ENCODE results near the gene IL23R. TPM values are rescaled to one million over a fixed set of nuclear protein-coding genes. Genes with fewer than 3 reads are reported as not detected.

Gene IL23R
- total and polyA plus RNA-seq, 2 donors (not counting 3 experiments of a cell fraction or from before 2014, with no cell fraction given): not detected

DNA sequence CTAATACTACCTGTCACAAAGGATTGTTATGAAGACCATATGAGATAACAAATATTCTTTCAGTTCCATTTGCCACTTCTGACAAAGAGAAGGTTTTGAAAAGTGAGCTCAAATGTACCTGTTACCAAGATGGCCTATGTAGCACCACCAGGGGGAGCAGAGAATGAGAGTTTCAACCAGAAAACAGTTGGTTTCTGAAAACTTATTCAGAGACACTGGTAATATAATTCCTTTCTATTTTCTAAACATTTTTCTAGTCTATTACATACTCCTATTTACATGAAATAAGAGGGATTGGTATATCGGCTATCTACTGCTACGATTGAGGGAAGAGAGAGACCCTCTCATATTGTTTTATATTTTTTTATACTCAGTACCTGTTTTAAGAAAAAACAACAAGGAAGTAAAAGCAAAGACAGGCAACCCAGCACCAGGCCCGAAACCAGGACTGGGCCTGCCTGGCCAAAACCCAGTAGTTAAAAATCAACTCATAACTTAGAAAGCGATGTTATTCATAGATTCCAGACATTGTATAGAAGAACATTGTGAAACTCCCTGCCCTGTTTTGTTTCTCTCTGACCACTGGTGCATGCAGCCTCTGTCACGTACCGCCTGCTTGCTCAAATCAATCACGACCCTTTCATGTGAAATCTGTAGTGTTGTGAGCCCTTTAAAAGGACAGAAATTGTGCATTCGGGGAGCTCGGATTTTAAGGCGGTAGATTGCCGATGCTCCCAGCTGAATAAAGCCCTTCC, 48.3 kb downstream of the IL23R start:
- POLR2A ChIA-PET: no interaction called here

More for the DNA sequence above, 48.3 kb downstream of the IL23R start:
- no peak overlapping the region for H3K9ac ChIP-seq (replicated peaks; ENCODE audit: extremely low read depth, insufficient read depth, low read length)
- dilution Hi-C loops (cut with MboI; ENCODE audit: extremely low pct_ligation_motif_present, low sequenced_read_pairs) (no loop called here), intact Hi-C loops (cut with micrococcal nuclease) (loop anchor here (1.0 to 5.0 kb wide), 3 partner anchors 67 to 1257 kb away; no protein-coding TSS in a partner anchor)
- BruUV-seq (replicated peaks): no TSS peak
- peaks cover 0 to 4% of the 10 kb centered on the region in 2 experiments for H3K27me3 ChIP-seq (ENCODE audit: control insufficient read depth in 2 of 2, insufficient read depth in 2 of 2, low read length in 2 of 2)
- H3K9me1 ChIP-seq (replicated peaks; ENCODE audit: control insufficient read depth, extremely low read depth, insufficient read depth, low read length): no peaks in the 10 kb centered on the region
- DNase-seq (ENCODE audit: low read depth, low spot score): peak; percentile 27
- no peak overlapping the region for H3K4me3 ChIP-seq (replicated peaks in 1 of 3; ENCODE audit: insufficient read depth in 1 of 3, low read depth in 1 of 3, low read length in 3 of 3)
- H3K9me3 ChIP-seq (replicated peaks; ENCODE audit: control insufficient read depth, insufficient read depth, low read length): no peaks in the 10 kb centered on the region
- no peaks in the 10 kb centered on the region for H4K20me1 ChIP-seq (replicated peaks; ENCODE audit: control insufficient read depth, extremely low read depth, insufficient read depth, low read length)
- no peaks in the 10 kb centered on the region for H3K36me3 ChIP-seq (ENCODE audit: control insufficient read depth in 2 of 2, extremely low read depth in 1 of 2, insufficient read depth in 2 of 2, low read length in 2 of 2)
- H3K27ac ChIP-seq (ENCODE audit: insufficient read depth, low read depth, low read length): no peak overlapping the region
- H3K79me2 ChIP-seq (ENCODE audit: control insufficient read depth, insufficient read depth, low read length): no peaks in the 10 kb centered on the region
- FAIRE-seq: peak; percentile 68
- TF ChIP-seq, protein P1, sequence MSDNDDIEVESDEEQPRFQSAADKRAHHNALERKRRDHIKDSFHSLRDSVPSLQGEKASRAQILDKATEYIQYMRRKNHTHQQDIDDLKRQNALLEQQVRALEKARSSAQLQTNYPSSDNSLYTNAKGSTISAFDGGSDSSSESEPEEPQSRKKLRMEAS (IDR thresholded peaks at IDR 0.05; ENCODE audit: insufficient read depth, insufficient read length): no peak
- no peak for TF ChIP-seq GATA2 (IDR thresholded peaks at IDR 0.05; ENCODE audit: insufficient read depth, insufficient read length, low read depth, low read length)
- no peak for TF ChIP-seq FOS (IDR thresholded peaks at IDR 0.05; ENCODE audit: borderline replicate concordance, insufficient read depth, low read length)
- TF ChIP-seq, protein P2, sequence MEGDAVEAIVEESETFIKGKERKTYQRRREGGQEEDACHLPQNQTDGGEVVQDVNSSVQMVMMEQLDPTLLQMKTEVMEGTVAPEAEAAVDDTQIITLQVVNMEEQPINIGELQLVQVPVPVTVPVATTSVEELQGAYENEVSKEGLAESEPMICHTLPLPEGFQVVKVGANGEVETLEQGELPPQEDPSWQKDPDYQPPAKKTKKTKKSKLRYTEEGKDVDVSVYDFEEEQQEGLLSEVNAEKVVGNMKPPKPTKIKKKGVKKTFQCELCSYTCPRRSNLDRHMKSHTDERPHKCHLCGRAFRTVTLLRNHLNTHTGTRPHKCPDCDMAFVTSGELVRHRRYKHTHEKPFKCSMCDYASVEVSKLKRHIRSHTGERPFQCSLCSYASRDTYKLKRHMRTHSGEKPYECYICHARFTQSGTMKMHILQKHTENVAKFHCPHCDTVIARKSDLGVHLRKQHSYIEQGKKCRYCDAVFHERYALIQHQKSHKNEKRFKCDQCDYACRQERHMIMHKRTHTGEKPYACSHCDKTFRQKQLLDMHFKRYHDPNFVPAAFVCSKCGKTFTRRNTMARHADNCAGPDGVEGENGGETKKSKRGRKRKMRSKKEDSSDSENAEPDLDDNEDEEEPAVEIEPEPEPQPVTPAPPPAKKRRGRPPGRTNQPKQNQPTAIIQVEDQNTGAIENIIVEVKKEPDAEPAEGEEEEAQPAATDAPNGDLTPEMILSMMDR (IDR thresholded peaks at IDR 0.05; ENCODE audit: extremely low read depth in 1 of 2, insufficient read depth in 1 of 2, low read depth in 1 of 2, low read length in 2 of 2): peak; percentile 36 to 48
- TF ChIP-seq MYC (IDR thresholded peaks at IDR 0.05; ENCODE audit: low read depth, low read length): no peak
- TF ChIP-seq POLR2A (IDR thresholded peaks at IDR 0.05; ENCODE audit: low read depth, low read length): no peak
- no peak for TF ChIP-seq EZH2 (IDR thresholded peaks at IDR 0.05; ENCODE audit: borderline replicate concordance, low read depth, low read length, severe bottlenecking)
- TF ChIP-seq JUN (IDR thresholded peaks at IDR 0.05; ENCODE audit: borderline replicate concordance, insufficient read depth, insufficient read length, low read depth): no peak
- no peak for TF ChIP-seq POLR2AphosphoS5 (IDR thresholded peaks at IDR 0.05; ENCODE audit: insufficient read depth, low read depth, low read length)
- H3K4me2 ChIP-seq (ENCODE audit: insufficient read depth, low read length): no peak overlapping the region
- CTCF ChIA-PET: interaction anchor here (0.7 to 7.5 kb wide), 54 partner anchors 8 to 796 kb away, joined by 3 to 262 read pairs (median 4); partner anchors contain the start of gene SERBP1
- H3K4me1 ChIP-seq (ENCODE audit: control insufficient read depth, extremely low read depth, insufficient read depth, low read length): no peaks in the 10 kb centered on the region
- H2AFZ ChIP-seq (ENCODE audit: low read depth, low read length): no peak overlapping the region
